ENCODE measurements around the gene CPLX4.

The CPLX4 gene

GRCh38 chr18:59305295-59305694, 13.2 kb downstream of the CPLX4 start:
- no peak for DNase-seq

GRCh38 chr18:59303656-59304195, 14.7 kb downstream of the CPLX4 start:
- DNase-seq = no peak

GRCh38 chr18:59303006-59303405, 15.4 kb downstream of the CPLX4 start:
- DNase-seq = no peak

GRCh38 chr18:59301929-59302328, 16.5 kb downstream of the CPLX4 start:
- DNase-seq = no peak

GRCh38 chr18:59300676-59301285, 17.7 kb downstream of the CPLX4 start:
- DNase-seq = no peak

- no peak for DNase-seq
Observed at GRCh38 chr18:59298871-59299270, 19.6 kb downstream of the CPLX4 start.

- DNase-seq = no peak
Observed at GRCh38 chr18:59293317-59293716, 25.1 kb downstream of the CPLX4 start.

GRCh38 chr18:59286341-59286740, 32.1 kb downstream of the CPLX4 start:
- DNase-seq = no peak

GRCh38 chr18:59282341-59282740, 36.1 kb downstream of the CPLX4 start:
- DNase-seq = no peak

GRCh38 chr18:59279722-59280121, 38.7 kb downstream of the CPLX4 start:
- no peak for DNase-seq

GRCh38 chr18:59279193-59279592, 39.3 kb downstream of the CPLX4 start:
- DNase-seq = no peak

GRCh38 chr18:59278793-59279192, 39.7 kb downstream of the CPLX4 start:
- DNase-seq = no peak

GRCh38 chr18:59276047-59276446, 42.4 kb downstream of the CPLX4 start:
- DNase-seq = no peak

GRCh38 chr18:59275406-59275949, 43.0 kb downstream of the CPLX4 start:
- DNase-seq = no peak

GRCh38 chr18:59274533-59274928, 43.9 kb downstream of the CPLX4 start:
- DNase-seq = no peak

- DNase-seq = no peak
Observed at GRCh38 chr18:59273759-59274532, 44.5 kb downstream of the CPLX4 start.

- no peak for DNase-seq
Observed at GRCh38 chr18:59272891-59273758, 45.3 kb downstream of the CPLX4 start, which contains the start of gene RAX. RAX (minus strand) TSS chr18:59273454; CDS start chr18:59273206, 248 bp downstream.

- DNase-seq = no peak
Observed at GRCh38 chr18:59272221-59272888, 46.1 kb downstream of the CPLX4 start.

GRCh38 chr18:59271606-59272220, 46.7 kb downstream of the CPLX4 start:
- no peak for DNase-seq

GRCh38 chr18:59270689-59271257, 47.7 kb downstream of the CPLX4 start:
- DNase-seq = no peak

- DNase-seq = no peak
Observed at GRCh38 chr18:59269563-59270119, 48.8 kb downstream of the CPLX4 start.

Data from CD4-positive, alpha-beta T cell treated with Interleukin-17A for 1 hour (primary cell).